GM23248 (cell line): ENCODE results near the gene ACOT11. TPM values are rescaled to one million over a fixed set of nuclear protein-coding genes. Genes with fewer than 3 reads are reported as not detected.

Experiments
- DNase-seq: peaks from one replicate; pipeline ENCODE4 v3.0.0-alpha.2; 2015
- H2AFZ ChIP-seq: fragments of 200-600 bp; sonication (generic); 2 replicates; pipeline ENCODE4 v1.6.1; 2016; ENCODE audit warnings: antibody characterized with exemption
- H3F3A ChIP-seq: fragments of 200-600 bp; sonication (generic); 2 replicates; pipeline ENCODE4 v1.6.1; 2016; ENCODE audit warnings: mild to moderate bottlenecking, antibody characterized with exemption, mixed run types; ENCODE audit not compliant: insufficient read depth
- H3K27ac ChIP-seq: fragments of 200-600 bp; sonication (generic); 2 replicates; pipeline ENCODE4 v1.5.1; 2016; ENCODE audit warnings: mild to moderate bottlenecking
- H3K27me3 ChIP-seq: fragments of 200-600 bp; sonication (generic); replicated peaks from 2 replicates; pipeline ENCODE4 v1.6.1; 2016; ENCODE audit warnings: mild to moderate bottlenecking; ENCODE audit not compliant: insufficient read depth
- H3K36me3 ChIP-seq: fragments of 200-600 bp; sonication (generic); 2 replicates; pipeline ENCODE4 v1.6.1; 2016; ENCODE audit warnings: low read depth, mild to moderate bottlenecking
- H3K4me1 ChIP-seq: fragments of 200-600 bp; sonication (generic); 2 replicates; pipeline ENCODE4 v1.6.1; 2016; ENCODE audit warnings: mild to moderate bottlenecking; ENCODE audit not compliant: insufficient read depth
- H3K4me2 ChIP-seq: fragments of 200-600 bp; sonication (generic); one replicate; pipeline ENCODE4 v1.6.1; 2016; ENCODE audit warnings: mild to moderate bottlenecking; ENCODE audit not compliant: unreplicated experiment
- H3K4me3 ChIP-seq: fragments of 200-600 bp; sonication (generic); 2 replicates; pipeline ENCODE4 v1.5.1; 2016; ENCODE audit warnings: mild to moderate bottlenecking
- H3K79me2 ChIP-seq: fragments of 200-600 bp; sonication (generic); 2 replicates; pipeline ENCODE4 v1.6.1; 2016; ENCODE audit warnings: mild to moderate bottlenecking; ENCODE audit not compliant: insufficient read depth
- H3K9ac ChIP-seq: fragments of 200-600 bp; sonication (generic); 2 replicates; pipeline ENCODE4 v1.6.1; 2016; ENCODE audit warnings: mild to moderate bottlenecking
- H3K9me2 ChIP-seq: fragments of 200-600 bp; sonication (generic); 2 replicates; pipeline ENCODE4 v1.6.1; 2016; ENCODE audit warnings: mixed run types, mild to moderate bottlenecking, moderate library complexity; ENCODE audit not compliant: insufficient read depth
- H3K9me3 ChIP-seq: fragments of 200-600 bp; sonication (generic); one replicate; pipeline ENCODE4 v1.6.1; 2017; ENCODE audit warnings: low read depth
- H4K20me1 ChIP-seq: fragments of 200-600 bp; sonication (generic); 2 replicates; pipeline ENCODE4 v1.6.0; 2016; ENCODE audit not compliant: insufficient read depth
- EZH2 ChIP-seq: fragments of 200-600 bp; sonication (generic); IDR thresholded peaks from 2 replicates; pipeline ENCODE4 v1.6.1; 2018; ENCODE audit warnings: antibody characterized with exemption, mild to moderate bottlenecking; ENCODE audit not compliant: insufficient read depth, poor library complexity, severe bottlenecking
- EZH2phosphoT487 ChIP-seq: fragments of 200-600 bp; sonication (generic); IDR thresholded peaks from 2 replicates; pipeline ENCODE4 v1.6.1; 2018; ENCODE audit warnings: antibody characterized with exemption, moderate library complexity, mild to moderate bottlenecking, low read depth; ENCODE audit not compliant: insufficient read depth
- WGBS, 2 experiments: methylation state at CpG; one replicate each; pipeline ENCODE4 v1.1.6; 2015 to 2017; ENCODE audit warnings: low lambda C conversion rate in 2 of 2, low coverage in 1 of 2; ENCODE audit errors: missing lambda C conversion rate in 2 of 2; 5-methylcytosine and 5-hydroxymethylcytosine counted together
- in situ Hi-C: fragments of 300-500 bp; cut with MboI; formaldehyde crosslinking; loops from 2 replicates; pipeline ENCODE4 v1.15.0; 2020
- polyA plus RNA-seq: library from polyadenylated mRNA; unstranded; fragments of >200 nt; fragmentation: Nextera tagmentation; extraction: Ambion mirVana; gene quantifications from 2 replicates; pipeline ENCODE4 v1.2.1, GENCODE V29; 2016
- total RNA-seq: library from RNA; depleted of rRNA; stranded (reverse); fragments of >200 nt; shearing (Covaris generic); gene quantifications from 2 replicates; pipeline ENCODE4 v1.2.3, GENCODE V29; 2014

Gene ACOT11
- total and polyA plus RNA-seq, 2 experiments from 2014 or later = 3.4 to 3.6 TPM

GRCh38 chr1:54649921-54650320, 101.9 kb downstream of the ACOT11 start:
- Histone ChIP-seq H3K4me2 (no peak overlapping the region), H3K4me1 (no peaks in the 10 kb centered on the region), H3K79me2 (no peaks in the 10 kb centered on the region), H3F3A (no peaks in the 10 kb centered on the region), H3K27me3 (no peaks in the 10 kb centered on the region), H3K9me3 (no peaks in the 10 kb centered on the region), H4K20me1 (no peaks in the 10 kb centered on the region), H3K9me2 (no peaks in the 10 kb centered on the region), H3K36me3 (no peaks in the 10 kb centered on the region), H2AFZ (no peak overlapping the region), H3K4me3 (no peak overlapping the region), H3K27ac (no peak overlapping the region), H3K9ac (no peak overlapping the region)
- whole genome bisulfite sequencing, 2 experiments = 67 to 71% methylated on average over 1 of the region's 1 CpG
- no peak for DNase-seq
- TF ChIP-seq EZH2phosphoT487 (no peak), EZH2 (no peak)
- in situ Hi-C loops = no loop called here

- in situ Hi-C loops = no loop called here
- H3K79me2 ChIP-seq = no peaks in the 10 kb centered on the region
- no peaks in the 10 kb centered on the region for H3K9me2 ChIP-seq
- H3K4me2 ChIP-seq = no peak overlapping the region
- no peaks in the 10 kb centered on the region for H3F3A ChIP-seq
- no peaks in the 10 kb centered on the region for H4K20me1 ChIP-seq
- no peak overlapping the region for H3K27ac ChIP-seq
- H3K27me3 ChIP-seq = no peaks in the 10 kb centered on the region
- WGBS, 2 experiments = 68 to 74% methylated on average over 2 to 3 of the region's 3 CpGs
- no peaks in the 10 kb centered on the region for H3K36me3 ChIP-seq
- no peak overlapping the region for H2AFZ ChIP-seq
- no peaks in the 10 kb centered on the region for H3K4me1 ChIP-seq
- H3K9me3 ChIP-seq = no peaks in the 10 kb centered on the region
- H3K4me3 ChIP-seq = no peak overlapping the region
- H3K9ac ChIP-seq = no peak overlapping the region
- TF ChIP-seq EZH2phosphoT487 (no peak), EZH2 (no peak)
- no peak for DNase-seq
Measured at GRCh38 chr1:54650417-54650816, 102.4 kb downstream of the ACOT11 start.

- H3K36me3 ChIP-seq = no peaks in the 10 kb centered on the region
- no peaks in the 10 kb centered on the region for H4K20me1 ChIP-seq
- no peak for TF ChIP-seq EZH2
- no peak for TF ChIP-seq EZH2phosphoT487
- H3K4me1 ChIP-seq = no peaks in the 10 kb centered on the region
- no peak overlapping the region for H3K4me2 ChIP-seq
- 84 to 89% methylated on average over 3 of the region's 3 CpGs for WGBS, 2 experiments
- no peaks in the 10 kb centered on the region for H3K9me3 ChIP-seq
- H3K9me2 ChIP-seq = no peaks in the 10 kb centered on the region
- no peaks in the 10 kb centered on the region for H3K79me2 ChIP-seq
- H2AFZ ChIP-seq = no peak overlapping the region
- no peak overlapping the region for H3K27ac ChIP-seq
- H3K27me3 ChIP-seq = no peaks in the 10 kb centered on the region
- no peak overlapping the region for H3K4me3 ChIP-seq
- no peak overlapping the region for H3K9ac ChIP-seq
- H3F3A ChIP-seq = no peaks in the 10 kb centered on the region
- no peak for DNase-seq
- in situ Hi-C loops = no loop called here
Measured at GRCh38 chr1:54651608-54652007, 103.6 kb downstream of the ACOT11 start.

GRCh38 chr1:54652168-54652567, 104.1 kb downstream of the ACOT11 start:
- Histone ChIP-seq H3K4me3 (no peak overlapping the region), H3K36me3 (no peaks in the 10 kb centered on the region), H3K9me3 (no peaks in the 10 kb centered on the region), H3K4me1 (no peaks in the 10 kb centered on the region), H3K27me3 (no peaks in the 10 kb centered on the region), H3K27ac (no peak overlapping the region), H3K9me2 (no peaks in the 10 kb centered on the region), H2AFZ (no peak overlapping the region), H3K79me2 (no peaks in the 10 kb centered on the region), H3K4me2 (no peak overlapping the region), H3F3A (no peaks in the 10 kb centered on the region), H3K9ac (no peak overlapping the region), H4K20me1 (no peaks in the 10 kb centered on the region)
- in situ Hi-C loops = no loop called here
- no peak for DNase-seq
- TF ChIP-seq EZH2phosphoT487 (no peak), EZH2 (no peak)

- Histone ChIP-seq H3K4me1 (no peaks in the 10 kb centered on the region), H3K4me2 (no peak overlapping the region), H3F3A (no peaks in the 10 kb centered on the region), H2AFZ (no peak overlapping the region), H3K27ac (no peak overlapping the region), H3K9me2 (no peaks in the 10 kb centered on the region), H3K9me3 (peaks cover 1% of the 10 kb centered on the region), H4K20me1 (no peaks in the 10 kb centered on the region), H3K36me3 (no peaks in the 10 kb centered on the region), H3K9ac (no peak overlapping the region), H3K4me3 (no peak overlapping the region), H3K79me2 (no peaks in the 10 kb centered on the region), H3K27me3 (no peaks in the 10 kb centered on the region)
- 27% methylated on average over 4 of the region's 4 CpGs for WGBS, 2 experiments
- TF ChIP-seq EZH2 (no peak), EZH2phosphoT487 (no peak)
- in situ Hi-C loops = no loop called here
- peak; percentile 33 for DNase-seq
Measured at GRCh38 chr1:54653036-54653435, 105.0 kb downstream of the ACOT11 start.
